LNCAP (cell line): ENCODE measurements around the gene MEX3D.

Experiments
- CTCF ChIP-seq: fragments of 450-650 bp; IDR thresholded peaks from 2 replicates; pipeline ENCODE4 v1.5.1; 2017; ENCODE audit warnings: mild to moderate bottlenecking

Gene MEX3D

GRCh38 chr19:1512671-1513498, 55.2 kb downstream of the MEX3D start, which contains the start of gene ADAMTSL5:
ADAMTSL5 (minus strand) TSS chr19:1513019; CDS start chr19:1510943, 2,076 bp downstream.
- no peak; the same call in 1 of the 2 replicates for TF ChIP-seq CTCF

- no peak for TF ChIP-seq CTCF
Observed at GRCh38 chr19:1511318-1512317, 56.5 kb downstream of the MEX3D start.

- no peak for TF ChIP-seq CTCF
Observed at GRCh38 chr19:1510807-1511206, 57.3 kb downstream of the MEX3D start.

GRCh38 chr19:1510442-1510806, 57.7 kb downstream of the MEX3D start:
- no peak for TF ChIP-seq CTCF

GRCh38 chr19:1509602-1510441, 58.3 kb downstream of the MEX3D start:
- no peak for TF ChIP-seq CTCF

- TF ChIP-seq CTCF = no peak
Observed at GRCh38 chr19:1508507-1508856, 59.6 kb downstream of the MEX3D start.
